SJCRH30 (cell line): ENCODE measurements around the gene ICAM5. TPM values are rescaled to one million over a fixed set of nuclear protein-coding genes. Genes with fewer than 3 reads are reported as not detected.

ENCODE experiments used
- DNase-seq, 2 experiments: peaks; one replicate each; pipeline ENCODE4 v3.0.0-alpha.2; 2015 to 2020
- H3K27ac ChIP-seq: fragments of 250-450 bp; sonication (Bioruptor Pico); 2 replicates; pipeline ENCODE4 v1.5.1; 2020; ENCODE audit warnings: mild to moderate bottlenecking, moderate library complexity
- H3K27me3 ChIP-seq: fragments of 250-450 bp; sonication (Bioruptor Pico); 2 replicates; pipeline ENCODE4 v1.5.1; 2020; ENCODE audit warnings: mild to moderate bottlenecking, moderate library complexity
- H3K36me3 ChIP-seq: fragments of 250-450 bp; sonication (Bioruptor Pico); 2 replicates; pipeline ENCODE4 v1.5.1; 2020; ENCODE audit warnings: mild to moderate bottlenecking, moderate library complexity
- H3K4me1 ChIP-seq: fragments of 250-450 bp; sonication (Bioruptor Pico); 2 replicates; pipeline ENCODE4 v1.5.1; 2020; ENCODE audit warnings: mild to moderate bottlenecking, moderate library complexity
- H3K4me3 ChIP-seq: fragments of 250-450 bp; sonication (Bioruptor Pico); 2 replicates; pipeline ENCODE4 v1.5.1; 2020; ENCODE audit warnings: mild to moderate bottlenecking, moderate library complexity
- H3K9me3 ChIP-seq: fragments of 250-450 bp; sonication (Bioruptor Pico); replicated peaks from 2 replicates; pipeline ENCODE4 v1.5.1; 2020; ENCODE audit warnings: mild to moderate bottlenecking, moderate library complexity
- total RNA-seq: library from RNA; depleted of rRNA; stranded (reverse); fragments of >200 nt; shearing (Covaris generic); gene quantifications from 2 replicates; pipeline ENCODE4 v1.2.3, GENCODE V29; 2014

Gene ICAM5
- total RNA-seq, 1 experiment from 2014 or later = 0.22 TPM

DNA sequence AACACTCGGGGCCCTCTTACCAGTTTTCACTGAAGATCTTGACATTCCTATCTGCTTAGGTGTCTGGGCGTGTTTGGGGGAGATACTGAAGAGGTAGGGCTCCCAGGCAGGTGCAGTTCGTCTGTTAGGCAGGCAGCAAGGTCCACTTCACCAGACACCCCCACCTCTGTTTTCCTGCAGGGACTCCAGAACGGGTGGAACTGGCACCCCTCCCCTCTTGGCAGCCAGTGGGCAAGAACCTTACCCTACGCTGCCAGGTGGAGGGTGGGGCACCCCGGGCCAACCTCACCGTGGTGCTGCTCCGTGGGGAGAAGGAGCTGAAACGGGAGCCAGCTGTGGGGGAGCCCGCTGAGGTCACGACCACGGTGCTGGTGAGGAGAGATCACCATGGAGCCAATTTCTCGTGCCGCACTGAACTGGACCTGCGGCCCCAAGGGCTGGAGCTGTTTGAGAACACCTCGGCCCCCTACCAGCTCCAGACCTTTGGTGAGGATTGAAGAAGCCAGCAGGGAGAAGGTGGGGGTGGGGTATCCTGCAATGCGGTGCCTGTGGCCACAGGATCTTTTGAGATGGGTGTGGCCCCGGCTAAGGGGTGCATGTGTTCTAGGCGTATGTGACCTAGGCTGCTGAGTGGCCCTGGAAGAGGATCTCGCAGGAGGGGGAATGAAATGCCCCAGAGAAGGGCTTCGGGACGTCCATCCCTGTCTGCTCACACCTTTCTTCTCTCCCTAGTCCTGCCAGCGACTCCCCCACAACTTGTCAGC is 6.3 kb upstream of the ICAM5 start:
- no peak overlapping the region for H3K27ac ChIP-seq
- no peak overlapping the region for H3K4me3 ChIP-seq
- DNase-seq = no peak
- no peaks in the 10 kb centered on the region; the same call in 1 of the 2 replicates for H3K9me3 ChIP-seq
- H3K27me3 ChIP-seq = no peaks in the 10 kb centered on the region
- no peaks in the 10 kb centered on the region for H3K36me3 ChIP-seq
- H3K4me1 ChIP-seq = peaks cover 3% of the 10 kb centered on the region; the same call in 1 of the 2 replicates

DNA sequence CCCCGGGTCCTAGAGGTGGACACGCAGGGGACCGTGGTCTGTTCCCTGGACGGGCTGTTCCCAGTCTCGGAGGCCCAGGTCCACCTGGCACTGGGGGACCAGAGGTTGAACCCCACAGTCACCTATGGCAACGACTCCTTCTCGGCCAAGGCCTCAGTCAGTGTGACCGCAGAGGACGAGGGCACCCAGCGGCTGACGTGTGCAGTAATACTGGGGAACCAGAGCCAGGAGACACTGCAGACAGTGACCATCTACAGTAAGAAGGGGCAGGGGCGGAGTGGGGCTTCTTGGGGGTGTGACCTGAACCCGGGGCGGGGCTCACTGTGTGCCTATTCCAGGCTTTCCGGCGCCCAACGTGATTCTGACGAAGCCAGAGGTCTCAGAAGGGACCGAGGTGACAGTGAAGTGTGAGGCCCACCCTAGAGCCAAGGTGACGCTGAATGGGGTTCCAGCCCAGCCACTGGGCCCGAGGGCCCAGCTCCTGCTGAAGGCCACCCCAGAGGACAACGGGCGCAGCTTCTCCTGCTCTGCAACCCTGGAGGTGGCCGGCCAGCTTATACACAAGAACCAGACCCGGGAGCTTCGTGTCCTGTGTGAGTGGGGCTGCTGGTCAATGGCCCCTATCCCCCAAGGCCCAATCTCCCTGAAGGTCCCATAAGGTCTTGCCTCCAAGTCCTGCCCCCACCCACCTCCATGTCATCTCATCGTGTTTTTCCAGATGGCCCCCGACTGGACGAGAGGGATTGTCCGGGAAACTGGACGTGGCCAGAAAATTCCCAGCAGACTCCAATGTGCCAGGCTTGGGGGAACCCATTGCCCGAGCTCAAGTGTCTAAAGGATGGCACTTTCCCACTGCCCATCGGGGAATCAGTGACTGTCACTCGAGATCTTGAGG is 5.4 kb upstream of the ICAM5 start:
- Histone ChIP-seq H3K4me1 (peaks cover 3% of the 10 kb centered on the region; the same call in 1 of the 2 replicates), H3K4me3 (no peak overlapping the region), H3K27ac (no peak overlapping the region), H3K27me3 (no peaks in the 10 kb centered on the region), H3K36me3 (no peaks in the 10 kb centered on the region), H3K9me3 (no peaks in the 10 kb centered on the region; the same call in 1 of the 2 replicates)
- no peak for DNase-seq

DNA sequence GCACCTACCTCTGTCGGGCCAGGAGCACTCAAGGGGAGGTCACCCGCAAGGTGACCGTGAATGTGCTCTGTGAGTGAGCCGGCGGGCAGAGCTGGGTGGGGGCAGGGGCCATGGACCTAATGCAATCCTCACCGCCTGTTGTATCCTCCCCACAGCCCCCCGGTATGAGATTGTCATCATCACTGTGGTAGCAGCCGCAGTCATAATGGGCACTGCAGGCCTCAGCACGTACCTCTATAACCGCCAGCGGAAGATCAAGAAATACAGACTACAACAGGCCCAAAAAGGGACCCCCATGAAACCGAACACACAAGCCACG is 4.8 kb upstream of the ICAM5 start:
- DNase-seq = no peak
- Histone ChIP-seq H3K27ac (no peak overlapping the region), H3K4me3 (no peak overlapping the region), H3K9me3 (no peaks in the 10 kb centered on the region; the same call in 1 of the 2 replicates), H3K27me3 (no peaks in the 10 kb centered on the region), H3K36me3 (no peaks in the 10 kb centered on the region), H3K4me1 (peaks cover 3% of the 10 kb centered on the region; the same call in 1 of the 2 replicates)

DNA sequence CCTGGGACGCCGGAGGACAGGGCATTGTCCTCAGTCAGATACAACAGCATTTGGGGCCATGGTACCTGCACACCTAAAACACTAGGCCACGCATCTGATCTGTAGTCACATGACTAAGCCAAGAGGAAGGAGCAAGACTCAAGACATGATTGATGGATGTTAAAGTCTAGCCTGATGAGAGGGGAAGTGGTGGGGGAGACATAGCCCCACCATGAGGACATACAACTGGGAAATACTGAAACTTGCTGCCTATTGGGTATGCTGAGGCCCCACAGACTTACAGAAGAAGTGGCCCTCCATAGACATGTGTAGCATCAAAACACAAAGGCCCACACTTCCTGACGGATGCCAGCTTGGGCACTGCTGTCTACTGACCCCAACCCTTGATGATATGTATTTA is 4.4 kb upstream of the ICAM5 start:
- Histone ChIP-seq H3K36me3 (no peaks in the 10 kb centered on the region), H3K9me3 (no peaks in the 10 kb centered on the region; the same call in 1 of the 2 replicates), H3K27me3 (no peaks in the 10 kb centered on the region), H3K4me1 (peaks cover 3% of the 10 kb centered on the region; the same call in 1 of the 2 replicates), H3K27ac (no peak overlapping the region), H3K4me3 (no peak overlapping the region)
- DNase-seq = no peak

- H3K27ac ChIP-seq = peak within 1 kb of the TSS; percentile 73
- H3K36me3 ChIP-seq = no peaks in the 10 kb centered on the region
- H3K4me3 ChIP-seq = peak within 1 kb of the TSS; percentile 59
- DNase-seq = peak; percentile 89 to 90
- H3K27me3 ChIP-seq = no peaks in the 10 kb centered on the region
- no peaks in the 10 kb centered on the region; the same call in 1 of the 2 replicates for H3K9me3 ChIP-seq
- peaks cover 3% of the 10 kb centered on the region; the same call in 1 of the 2 replicates for H3K4me1 ChIP-seq
Measured at GRCh38 chr19:10286803-10287737, 2.7 kb upstream of the ICAM5 start, which contains the start of gene ICAM4. TSS of gene ICAM4 (plus strand) at chr19:10286955. CDS start at chr19:10287013, 58 bp downstream.

DNA sequence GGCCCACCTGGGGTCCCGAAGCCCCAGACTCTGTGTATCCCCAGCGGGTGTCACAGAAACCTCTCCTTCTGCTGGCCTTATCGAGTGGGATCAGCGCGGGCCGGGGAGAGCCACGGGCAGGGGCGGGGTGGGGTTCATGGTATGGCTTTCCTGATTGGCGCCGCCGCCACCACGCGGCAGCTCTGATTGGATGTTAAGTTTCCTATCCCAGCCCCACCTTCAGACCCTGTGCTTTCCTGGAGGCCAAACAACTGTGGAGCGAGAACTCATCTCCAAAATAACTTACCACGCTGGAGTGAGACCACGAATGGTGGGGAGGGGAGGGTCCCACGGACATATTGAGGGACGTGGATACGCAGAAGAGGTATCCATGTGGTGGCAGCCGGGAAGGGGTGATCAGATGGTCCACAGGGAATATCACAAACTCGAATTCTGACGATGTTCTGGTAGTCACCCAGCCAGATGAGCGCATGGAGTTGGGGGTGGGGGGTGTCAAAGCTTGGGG is 1.0 kb upstream of the ICAM5 start:
- DNase-seq = no peak
- H3K9me3 ChIP-seq = no peaks in the 10 kb centered on the region; the same call in 1 of the 2 replicates
- H3K4me1 ChIP-seq = peaks cover 3% of the 10 kb centered on the region; the same call in 1 of the 2 replicates
- H3K4me3 ChIP-seq = no peak overlapping the region
- no peaks in the 10 kb centered on the region for H3K36me3 ChIP-seq
- H3K27ac ChIP-seq = no peak overlapping the region
- H3K27me3 ChIP-seq = no peaks in the 10 kb centered on the region

- no peaks in the 10 kb centered on the region for H3K36me3 ChIP-seq
- H3K4me1 ChIP-seq = peaks cover 3% of the 10 kb centered on the region; the same call in 1 of the 2 replicates
- H3K27me3 ChIP-seq = no peaks in the 10 kb centered on the region
- DNase-seq = no peak
- no peak overlapping the region for H3K27ac ChIP-seq
- H3K9me3 ChIP-seq = no peaks in the 10 kb centered on the region; the same call in 1 of the 2 replicates
- H3K4me3 ChIP-seq = no peak overlapping the region
Measured at GRCh38 chr19:10289167-10289835, 451 bp upstream of the ICAM5 start.

- H3K36me3 ChIP-seq = no peaks in the 10 kb centered on the region
- H3K4me1 ChIP-seq = peaks cover 3% of the 10 kb centered on the region; the same call in 1 of the 2 replicates
- no peak overlapping the region for H3K27ac ChIP-seq
- no peaks in the 10 kb centered on the region for H3K27me3 ChIP-seq
- H3K9me3 ChIP-seq = no peaks in the 10 kb centered on the region; the same call in 1 of the 2 replicates
- no peak for DNase-seq
- H3K4me3 ChIP-seq = no peak overlapping the region
Measured at GRCh38 chr19:10290357-10290875, 664 bp downstream of the ICAM5 start.

DNA sequence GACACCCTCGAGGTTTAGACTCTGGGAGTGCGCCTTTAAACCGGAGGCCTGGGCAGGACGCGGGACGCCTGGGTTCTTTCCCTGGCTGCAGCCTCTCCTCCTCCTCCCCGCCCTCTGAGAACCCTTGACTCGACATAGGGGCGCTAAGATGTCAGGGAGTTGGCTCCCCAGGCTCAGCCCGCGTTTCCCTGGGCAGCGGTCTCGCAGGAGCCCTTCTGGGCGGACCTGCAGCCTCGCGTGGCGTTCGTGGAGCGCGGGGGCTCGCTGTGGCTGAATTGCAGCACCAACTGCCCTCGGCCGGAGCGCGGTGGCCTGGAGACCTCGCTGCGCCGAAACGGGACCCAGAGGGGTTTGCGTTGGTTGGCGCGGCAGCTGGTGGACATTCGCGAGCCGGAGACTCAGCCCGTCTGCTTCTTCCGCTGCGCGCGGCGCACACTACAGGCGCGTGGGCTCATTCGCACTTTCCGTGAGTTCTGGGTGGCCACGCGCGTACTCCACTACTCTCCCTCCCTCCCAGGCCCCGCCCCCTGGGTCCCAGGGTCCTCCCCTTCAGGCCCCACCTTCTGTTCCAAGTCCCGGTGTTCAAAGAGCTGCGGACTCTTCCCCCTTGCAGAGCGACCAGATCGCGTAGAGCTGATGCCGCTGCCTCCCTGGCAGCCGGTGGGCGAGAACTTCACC is 1.3 kb downstream of the ICAM5 start:
- Histone ChIP-seq H3K27ac (no peak overlapping the region), H3K4me3 (peak overlapping the region; percentile 52), H3K9me3 (no peaks in the 10 kb centered on the region; the same call in 1 of the 2 replicates), H3K27me3 (no peaks in the 10 kb centered on the region), H3K4me1 (peaks cover 3% of the 10 kb centered on the region; the same call in 1 of the 2 replicates), H3K36me3 (no peaks in the 10 kb centered on the region)
- peak; percentile 42 to 54 for DNase-seq

- Histone ChIP-seq H3K27me3 (no peaks in the 10 kb centered on the region), H3K36me3 (no peaks in the 10 kb centered on the region), H3K4me1 (no peaks in the 10 kb centered on the region; the same call in 1 of the 2 replicates), H3K27ac (no peak overlapping the region), H3K9me3 (no peaks in the 10 kb centered on the region; the same call in 1 of the 2 replicates), H3K4me3 (peak overlapping the region; percentile 52)
- no peak for DNase-seq
Measured at GRCh38 chr19:10291554-10292205, 1.9 kb downstream of the ICAM5 start.

- H3K9me3 ChIP-seq = no peaks in the 10 kb centered on the region; the same call in 1 of the 2 replicates
- no peaks in the 10 kb centered on the region for H3K27me3 ChIP-seq
- H3K36me3 ChIP-seq = no peaks in the 10 kb centered on the region
- H3K4me1 ChIP-seq = no peaks in the 10 kb centered on the region; the same call in 1 of the 2 replicates
- no peak overlapping the region for H3K27ac ChIP-seq
- peak; percentile 82 for DNase-seq
- peak overlapping the region; percentile 52 for H3K4me3 ChIP-seq
Measured at GRCh38 chr19:10292206-10292788, 2.5 kb downstream of the ICAM5 start.
